Uterus (tissue), 4 donors: ENCODE measurements around the gene KLHDC7A. TPM values are rescaled to one million over a fixed set of nuclear protein-coding genes. Genes with fewer than 3 reads are reported as not detected.

Experiments used
- DNase-seq, 2 donors: peaks; one replicate each; pipeline ENCODE4 v3.0.0-alpha.2; 2019 to 2020
- H3K27ac ChIP-seq, 2 donors: fragments of 200-600 bp; sonication (generic); 1 replicate in 1 of 2; 2 replicates in 1 of 2; pipeline ENCODE4 v1.5.1; 2016 to 2018
- H3K27me3 ChIP-seq, 2 donors: fragments of 200-600 bp; sonication (generic); one replicate each; pipeline ENCODE4 v1.5.1; 2018 to 2019; ENCODE audit warnings: control low read depth in 1 of 2
- H3K36me3 ChIP-seq, 2 donors: fragments of 200-600 bp; sonication (generic); one replicate each; pipeline ENCODE4 v1.5.1; 2019; ENCODE audit warnings: control low read depth in 1 of 2
- H3K4me1 ChIP-seq, 2 donors: fragments of 200-600 bp; sonication (generic); one replicate each; pipeline ENCODE4 v1.5.1; 2018 to 2019; ENCODE audit warnings: control low read depth in 1 of 2
- H3K4me3 ChIP-seq, 2 donors: fragments of 200-600 bp; sonication (generic); 1 replicate in 1 of 2; 2 replicates in 1 of 2; pipeline ENCODE4 v1.5.1; 2018 to 2019; ENCODE audit warnings: mild to moderate bottlenecking in 1 of 2
- H3K9me3 ChIP-seq, 2 donors: fragments of 200-600 bp; sonication (generic); one replicate each; pipeline ENCODE4 v1.5.1; 2019; ENCODE audit warnings: control low read depth in 1 of 2
- CTCF ChIP-seq, 4 experiments: fragments of 200-600 bp in 2 of 4; fragments of 450-650 bp in 2 of 4; sonication (generic) in 2 of 4; IDR thresholded peaks; one replicate each; pipeline ENCODE4 v1.5.1; 2016 to 2019; ENCODE audit warnings: antibody characterized with exemption in 4 of 4, mild to moderate bottlenecking in 2 of 4, moderate library complexity in 1 of 4
- POLR2A ChIP-seq, 2 donors: fragments of 450-650 bp; IDR thresholded peaks; one replicate each; pipeline ENCODE4 v1.6.1; 2016; ENCODE audit warnings: antibody characterized with exemption in 2 of 2, mild to moderate bottlenecking in 1 of 2, moderate library complexity in 1 of 2
- intact Hi-C: fragments of 100-400 bp; cut with DNase I; formaldehyde crosslinking; loops from one replicate; pipeline ENCODE4 v1.15.1; 2023; ENCODE audit warnings: low total_unique reads
- total RNA-seq, 4 donors: library from RNA; depleted of rRNA in 3 of 4; stranded (reverse); fragments of >200 nt in 3 of 4; gene quantifications; one replicate each; pipeline versions ENCODE4 v1.1.0 to v1.2.4, GENCODE V29; 2014 to 2023
- donor health status: DM: yes; HTN: yes; CAD: no.

The KLHDC7A gene
- 1 to 10 TPM in 1 of 4 donors, under 1 TPM in 1, not detected in 2; under 0.01 to 1.4 TPM for total RNA-seq

DNA sequence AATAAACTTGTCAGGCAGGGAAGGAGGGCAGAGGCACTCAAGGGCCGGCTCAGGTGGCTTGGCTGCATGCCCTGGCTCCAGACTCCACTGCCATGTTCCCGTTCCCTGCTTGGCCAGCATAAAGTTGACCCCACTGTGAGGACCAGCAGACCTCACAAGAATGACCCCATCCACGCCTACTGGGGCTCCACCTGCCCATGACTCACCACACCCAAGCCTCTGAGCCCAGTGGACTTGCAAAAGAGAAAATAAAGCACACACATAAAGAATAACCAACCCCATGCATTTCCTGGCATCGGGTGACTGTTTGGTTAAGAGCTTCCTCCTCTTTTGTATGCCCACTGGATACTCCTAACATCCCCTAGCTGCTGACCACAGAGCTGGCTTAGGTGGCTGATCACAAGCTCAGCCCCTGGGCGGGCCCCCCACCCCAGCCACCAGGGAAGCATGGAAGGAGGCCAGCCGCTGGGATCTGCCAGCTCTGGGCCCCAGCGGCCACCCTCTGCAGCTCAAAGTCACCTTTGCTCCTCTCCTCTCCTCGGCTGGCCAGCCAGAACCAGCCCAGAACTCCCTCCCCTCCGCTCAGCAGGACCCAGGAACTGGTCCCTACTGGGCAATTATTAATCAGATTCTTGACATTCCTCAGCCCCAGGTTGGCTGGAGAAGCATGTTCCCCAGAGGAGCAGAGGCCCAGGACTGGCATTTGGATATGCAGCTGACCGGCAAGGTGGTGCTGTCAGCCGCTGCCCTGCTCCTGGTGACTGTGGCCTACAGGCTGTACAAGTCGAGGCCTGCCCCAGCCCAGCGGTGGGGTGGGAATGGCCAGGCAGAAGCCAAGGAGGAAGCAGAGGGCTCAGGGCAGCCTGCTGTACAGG, at the start of gene KLHDC7A:
Gene KLHDC7A (plus strand): TSS at position 616 of the 875 bp plus-strand sequence. CDS start 52 bp downstream, at position 668.
- TF ChIP-seq POLR2A (IDR thresholded peaks at IDR 0.05) (no peak), CTCF (IDR thresholded peaks at IDR 0.05) (no peak)
- no peaks in the 10 kb centered on the region for H3K27me3 ChIP-seq
- no peak within 1 kb of the TSS for H3K27ac ChIP-seq
- H3K36me3 ChIP-seq: no peaks in the 10 kb centered on the region
- H3K9me3 ChIP-seq: no peaks in the 10 kb centered on the region
- no peak within 1 kb of the TSS for H3K4me3 ChIP-seq
- no peaks in the 10 kb centered on the region for H3K4me1 ChIP-seq
- intact Hi-C loops: no loop called here
- DNase-seq: no peak

DNA sequence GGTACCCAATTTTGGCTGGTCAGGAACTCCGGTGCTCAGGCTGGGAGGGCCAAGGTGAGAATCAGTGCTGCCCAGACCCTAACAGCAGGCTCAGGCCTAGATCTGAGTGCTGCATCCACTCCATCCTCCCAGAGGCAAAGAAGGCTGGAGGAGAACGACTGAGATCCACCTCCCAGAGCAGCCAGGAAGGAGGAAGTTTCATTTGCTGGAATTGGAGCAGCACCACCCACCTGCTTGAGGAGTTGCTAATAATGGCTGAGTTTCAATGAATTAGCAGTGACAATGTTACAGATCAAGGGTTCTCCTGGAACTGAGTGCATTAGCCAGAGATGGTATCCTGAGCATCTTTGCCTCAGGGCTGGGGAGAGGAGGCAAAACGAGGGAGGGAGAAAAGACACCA, 46.7 kb upstream of the KLHDC7A start:
- H3K36me3 ChIP-seq: no peaks in the 10 kb centered on the region
- intact Hi-C loops: no loop called here
- no peaks in the 10 kb centered on the region for H3K9me3 ChIP-seq
- no peaks in the 10 kb centered on the region for H3K27me3 ChIP-seq
- DNase-seq: no peak
- no peak overlapping the region for H3K27ac ChIP-seq
- no peak for TF ChIP-seq CTCF (IDR thresholded peaks at IDR 0.05)
- no peak for TF ChIP-seq POLR2A (IDR thresholded peaks at IDR 0.05)
- no peaks in the 10 kb centered on the region for H3K4me1 ChIP-seq
- H3K4me3 ChIP-seq: no peak overlapping the region

DNA sequence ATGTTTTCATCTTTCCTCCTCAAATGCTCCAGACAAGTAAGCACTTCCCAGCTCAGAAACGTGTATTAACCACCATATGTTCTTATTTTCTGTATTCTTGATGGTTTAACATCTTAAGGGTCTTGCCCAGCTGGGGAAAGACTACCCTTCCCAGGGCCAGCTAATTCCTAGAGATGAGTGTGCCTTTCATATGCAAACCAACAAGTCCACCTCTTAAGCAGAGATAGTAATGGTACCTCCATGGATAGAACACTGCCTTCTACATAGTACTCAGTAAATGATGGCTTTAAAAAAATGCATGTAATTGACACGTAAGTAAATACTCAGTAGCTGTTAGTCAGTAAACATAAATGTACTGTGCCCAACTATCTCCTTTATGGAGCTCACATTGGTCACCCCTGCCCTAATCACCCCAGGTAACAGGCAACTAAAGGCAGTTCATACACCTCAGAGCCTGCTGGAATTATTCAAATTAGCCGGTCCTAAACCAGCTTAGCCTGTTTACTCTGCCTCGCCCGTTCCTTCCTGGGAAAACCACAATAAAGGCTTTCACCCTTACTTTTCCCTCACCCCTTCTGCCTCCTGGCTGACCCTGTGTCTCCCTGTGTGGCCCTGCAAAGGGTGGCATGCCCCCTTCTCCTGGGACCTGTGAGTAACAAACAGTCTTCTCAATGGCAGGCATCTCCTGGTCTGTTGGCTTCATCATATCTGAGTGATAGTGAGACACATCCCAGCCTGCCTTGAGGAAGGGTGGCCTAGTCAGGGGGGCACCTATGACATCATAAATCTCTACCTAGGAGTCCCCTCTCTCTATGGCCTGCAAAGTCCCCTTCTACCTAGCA, 40.1 kb upstream of the KLHDC7A start:
- no peaks in the 10 kb centered on the region for H3K9me3 ChIP-seq
- no peak overlapping the region for H3K27ac ChIP-seq
- H3K4me1 ChIP-seq: no peaks in the 10 kb centered on the region
- intact Hi-C loops: no loop called here
- H3K4me3 ChIP-seq: no peak overlapping the region
- no peaks in the 10 kb centered on the region for H3K36me3 ChIP-seq
- no peak for DNase-seq
- no peaks in the 10 kb centered on the region for H3K27me3 ChIP-seq
- TF ChIP-seq CTCF (IDR thresholded peaks at IDR 0.05) (no peak), POLR2A (IDR thresholded peaks at IDR 0.05) (no peak)

DNA sequence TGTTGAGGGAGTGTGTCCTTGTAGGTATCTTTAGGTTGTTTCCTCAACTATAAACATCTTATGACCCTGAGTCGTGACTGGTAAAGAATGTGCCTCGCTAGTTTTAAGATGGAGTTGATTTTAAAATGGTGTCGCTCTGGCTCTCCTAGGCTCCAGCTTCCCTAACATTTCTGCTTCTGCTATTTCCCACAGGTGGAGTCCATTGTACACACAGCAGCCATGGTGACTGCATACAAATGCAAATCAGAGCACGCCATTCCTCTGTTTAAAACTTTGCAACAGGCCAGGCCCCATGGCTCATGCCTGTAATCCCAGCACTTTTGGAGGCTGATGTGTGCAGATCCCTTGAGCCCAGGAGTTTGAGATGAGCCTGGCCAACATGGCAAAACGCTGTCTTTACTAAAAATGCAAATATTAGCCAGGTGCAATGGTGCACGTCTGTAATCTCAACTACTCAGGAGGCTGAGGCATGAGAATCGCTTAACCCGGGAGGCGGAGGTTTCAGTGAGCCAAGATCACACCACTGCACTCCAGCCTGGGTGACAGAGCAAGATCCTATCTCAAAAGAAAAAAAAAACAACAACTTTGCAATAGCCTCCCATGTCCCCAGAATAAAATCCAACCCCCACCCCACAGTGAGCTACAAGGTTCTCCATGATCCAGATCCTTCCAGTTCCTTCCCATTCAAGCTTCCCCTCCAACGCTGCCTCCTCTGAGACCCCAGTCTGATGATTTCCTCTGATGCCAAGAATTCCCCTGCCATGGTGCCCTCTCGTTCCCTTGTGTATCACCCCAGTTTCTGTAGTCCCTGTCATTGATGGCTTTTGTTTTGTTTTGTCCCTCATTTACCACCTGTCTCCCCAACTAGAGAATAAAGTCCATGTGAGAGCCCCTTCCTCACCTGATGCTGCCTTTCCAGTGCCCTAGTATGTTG, 36.9 kb upstream of the KLHDC7A start:
- H3K4me3 ChIP-seq: no peak overlapping the region
- no peak for DNase-seq
- no peak overlapping the region for H3K27ac ChIP-seq
- TF ChIP-seq CTCF (IDR thresholded peaks at IDR 0.05) (no peak), POLR2A (IDR thresholded peaks at IDR 0.05) (no peak)
- H3K36me3 ChIP-seq: no peaks in the 10 kb centered on the region
- no peaks in the 10 kb centered on the region for H3K9me3 ChIP-seq
- no peaks in the 10 kb centered on the region for H3K4me1 ChIP-seq
- no peaks in the 10 kb centered on the region for H3K27me3 ChIP-seq
- intact Hi-C loops: no loop called here
